GM19397 (cell line): ENCODE measurements around the gene ST3GAL4.

Experiments
- ATAC-seq: cut with Tn5 transposase; IDR thresholded peaks from one replicate; pipeline ENCODE4 v1.9.1; 2021; ENCODE audit warnings: mild to moderate bottlenecking, moderate library complexity; ENCODE audit not compliant: unreplicated experiment

ST3GAL4 gene

GRCh38 chr11:126419801-126420697 lies 64.6 kb downstream of the ST3GAL4 start:
- peak; percentile 49 for ATAC-seq

- no peak for ATAC-seq
Observed at GRCh38 chr11:126420698-126421256, 65.3 kb downstream of the ST3GAL4 start.

- ATAC-seq: no peak
Observed at GRCh38 chr11:126421271-126421671, 65.8 kb downstream of the ST3GAL4 start.

- no peak for ATAC-seq
Observed at GRCh38 chr11:126422446-126422845, 67.0 kb downstream of the ST3GAL4 start.

- ATAC-seq: no peak
Observed at GRCh38 chr11:126423154-126423553, 67.7 kb downstream of the ST3GAL4 start.

- no peak for ATAC-seq
Observed at GRCh38 chr11:126423743-126424142, 68.3 kb downstream of the ST3GAL4 start.

- ATAC-seq: no peak
Observed at GRCh38 chr11:126424471-126425039, 69.1 kb downstream of the ST3GAL4 start.

GRCh38 chr11:126426106-126426505 lies 70.6 kb downstream of the ST3GAL4 start:
- ATAC-seq: no peak

- no peak for ATAC-seq
Observed at GRCh38 chr11:126426820-126427749, 71.6 kb downstream of the ST3GAL4 start.

GRCh38 chr11:126430581-126431335 lies 75.3 kb downstream of the ST3GAL4 start:
- no peak for ATAC-seq

- ATAC-seq: no peak
Observed at GRCh38 chr11:126431401-126432064, 76.0 kb downstream of the ST3GAL4 start.

- no peak for ATAC-seq
Observed at GRCh38 chr11:126432065-126432461, 76.6 kb downstream of the ST3GAL4 start.

GRCh38 chr11:126432525-126432924 lies 77.0 kb downstream of the ST3GAL4 start:
- ATAC-seq: no peak

- ATAC-seq: no peak
Observed at GRCh38 chr11:126433244-126433846, 77.9 kb downstream of the ST3GAL4 start.

GRCh38 chr11:126433989-126434949 lies 78.8 kb downstream of the ST3GAL4 start:
- no peak for ATAC-seq

GRCh38 chr11:126434950-126435335 lies 79.5 kb downstream of the ST3GAL4 start:
- no peak for ATAC-seq

- no peak for ATAC-seq
Observed at GRCh38 chr11:126436209-126436755, 80.8 kb downstream of the ST3GAL4 start.

GRCh38 chr11:126437731-126438130 lies 82.2 kb downstream of the ST3GAL4 start:
- ATAC-seq: no peak
